ENCODE results near the gene XPNPEP1. TPM values are rescaled to one million over a fixed set of nuclear protein-coding genes. Genes with fewer than 3 reads are reported as not detected.

The XPNPEP1 gene
- total and polyA plus RNA-seq, 8 donors = 21.7 to 180 (median 63.8) TPM

GRCh38 chr10:109838592-109839244 is 84.6 kb downstream of the XPNPEP1 start:
- intact Hi-C loops (cut with DNase I; ENCODE audit: low total_unique reads) = no loop called here
- DNase-seq = no peak
- TF ChIP-seq CTCF (IDR thresholded peaks at IDR 0.05) (no peak), EP300 (IDR thresholded peaks at IDR 0.05) (no peak), POLR2AphosphoS5 (IDR thresholded peaks at IDR 0.05) (no peak), POLR2A (IDR thresholded peaks at IDR 0.05) (no peak)
- Histone ChIP-seq H3K36me3 (no peaks in the 10 kb centered on the region), H3K4me3 (no peak overlapping the region), H3K27me3 (peaks cover 0 to 6% (median 0%) of the 10 kb centered on the region in 3 donors), H3K4me1 (no peaks in the 10 kb centered on the region), H3K9me3 (no peaks in the 10 kb centered on the region), H3K27ac (no peak overlapping the region)
- WGBS, 5 donors = 80 to 90% (median 87%) methylated on average over 7 of the region's 7 CpGs

GRCh38 chr10:109837384-109837783 is 85.9 kb downstream of the XPNPEP1 start:
- intact Hi-C loops (cut with DNase I; ENCODE audit: low total_unique reads) = no loop called here
- Histone ChIP-seq H3K27ac (no peak overlapping the region), H3K36me3 (no peaks in the 10 kb centered on the region), H3K4me1 (no peaks in the 10 kb centered on the region), H3K4me3 (no peak overlapping the region), H3K27me3 (no peaks in the 10 kb centered on the region), H3K9me3 (no peaks in the 10 kb centered on the region)
- TF ChIP-seq CTCF (IDR thresholded peaks at IDR 0.05) = no peak
- no peak for TF ChIP-seq EP300 (IDR thresholded peaks at IDR 0.05)
- no peak for TF ChIP-seq POLR2A (IDR thresholded peaks at IDR 0.05)
- TF ChIP-seq POLR2AphosphoS5 (IDR thresholded peaks at IDR 0.05) = no peak
- 62 to 80% (median 69%) methylated on average over 4 of the region's 4 CpGs for WGBS, 5 donors
- no peak for DNase-seq

- Histone ChIP-seq H3K36me3 (no peaks in the 10 kb centered on the region), H3K9me3 (peaks cover 0 to 5% (median 0%) of the 10 kb centered on the region in 4 donors), H3K27me3 (no peaks in the 10 kb centered on the region), H3K27ac (no peak overlapping the region), H3K4me1 (no peaks in the 10 kb centered on the region), H3K4me3 (no peak overlapping the region)
- TF ChIP-seq EP300 (IDR thresholded peaks at IDR 0.05) = no peak
- no peak for TF ChIP-seq POLR2A (IDR thresholded peaks at IDR 0.05)
- TF ChIP-seq POLR2AphosphoS5 (IDR thresholded peaks at IDR 0.05) = no peak
- TF ChIP-seq CTCF (IDR thresholded peaks at IDR 0.05) = no peak
- DNase-seq = no peak
- 28 to 42% (median 34%) methylated on average over 1 of the region's 1 CpG for WGBS, 5 donors
- intact Hi-C loops (cut with DNase I; ENCODE audit: low total_unique reads) = no loop called here
These were observed 88.1 kb downstream of the XPNPEP1 start for GRCh38 chr10:109835257-109835656.

- DNase-seq = no peak
- no peaks in the 10 kb centered on the region for H3K27me3 ChIP-seq
- peaks cover 0 to 5% (median 0%) of the 10 kb centered on the region in 4 donors for H3K9me3 ChIP-seq
- H3K4me3 ChIP-seq = no peak overlapping the region
- H3K27ac ChIP-seq = no peak overlapping the region
- no peak for TF ChIP-seq POLR2A (IDR thresholded peaks at IDR 0.05)
- 92 to 95% (median 92%) methylated on average over 9 of the region's 9 CpGs for WGBS, 5 donors
- H3K36me3 ChIP-seq = no peaks in the 10 kb centered on the region
- no peaks in the 10 kb centered on the region for H3K4me1 ChIP-seq
- intact Hi-C loops (cut with DNase I; ENCODE audit: low total_unique reads) = no loop called here
These were observed 91.5 kb downstream of the XPNPEP1 start for GRCh38 chr10:109831846-109832245.

GRCh38 chr10:109824206-109824605 is 99.1 kb downstream of the XPNPEP1 start:
- H3K36me3 ChIP-seq = no peaks in the 10 kb centered on the region
- H3K9me3 ChIP-seq = no peaks in the 10 kb centered on the region
- no peak for TF ChIP-seq POLR2A (IDR thresholded peaks at IDR 0.05)
- no peak for TF ChIP-seq CTCF (IDR thresholded peaks at IDR 0.05)
- TF ChIP-seq EP300 (IDR thresholded peaks at IDR 0.05) = no peak
- TF ChIP-seq POLR2AphosphoS5 (IDR thresholded peaks at IDR 0.05) = no peak
- no peak overlapping the region for H3K27ac ChIP-seq
- 13 to 44% (median 26%) methylated on average over 1 of the region's 1 CpG for WGBS, 5 donors
- no peaks in the 10 kb centered on the region for H3K4me1 ChIP-seq
- H3K27me3 ChIP-seq = no peaks in the 10 kb centered on the region
- no peak for DNase-seq
- intact Hi-C loops (cut with DNase I; ENCODE audit: low total_unique reads) = no loop called here
- H3K4me3 ChIP-seq = no peak overlapping the region
